Fibroblast of the aortic adventitia (primary cell): ENCODE data around the gene TFAP2A. TPM values are rescaled to one million over a fixed set of nuclear protein-coding genes. Genes with fewer than 3 reads are reported as not detected.

ENCODE experiments used
- DNase-seq: peaks from one replicate; pipeline ENCODE4 v3.0.0-alpha.2; 2010; ENCODE audit warnings: low read depth
- H3K4me3 ChIP-seq: 2 replicates; pipeline ENCODE4 v1.5.1; 2011; ENCODE audit warnings: low read depth, mild to moderate bottlenecking, control low read depth, low read length, moderate library complexity
- CTCF ChIP-seq: IDR thresholded peaks from 2 replicates; pipeline ENCODE4 v1.5.1; 2011; ENCODE audit warnings: mild to moderate bottlenecking, low read length, control low read depth, inconsistent platforms; ENCODE audit not compliant: insufficient read depth
- small RNA-seq: library from RNA; depleted of rRNA; stranded (forward); fragments of <200 nt; gene quantifications from one replicate; pipeline ENCODE3, GENCODE V24; 2012
- total RNA-seq: library from RNA; depleted of rRNA; stranded (reverse); fragments of >200 nt; gene quantifications from 2 replicates; pipeline ENCODE4 v1.2.3, GENCODE V29; 2012; ENCODE audit warnings: low replicate concordance

Gene TFAP2A
- total RNA-seq, 1 donor = 1.4 TPM

GRCh38 chr6:10347561-10348327, 67.1 kb downstream of the TFAP2A start:
- H3K4me3 ChIP-seq = no peak overlapping the region
- no peak for TF ChIP-seq CTCF
- DNase-seq = no peak

Small RNAs within 50 kb of the gene (small RNA-seq; reads per million reads assigned to genes)
- gene MIR5689 = not detected

Other genes starting within 250 kb of the TFAP2A start
- 2.5 TPM in 1 of 2 replicates, not detected in the other for gene GCNT2, start 106.3 kb upstream of the TFAP2A start, total RNA-seq